C4-2B (cell line): ENCODE results near the gene CPB2.

Source experiments
- H3K27ac ChIP-seq: fragments of 450-650 bp; 2 replicates; pipeline ENCODE4 v1.5.1; 2017
- CTCF ChIP-seq: fragments of 450-650 bp; conservative IDR thresholded peaks from 2 replicates; pipeline ENCODE4 v1.5.1; 2017; ENCODE audit warnings: mild to moderate bottlenecking
- ZFX ChIP-seq: fragments of 450-650 bp; IDR thresholded peaks from 2 replicates; pipeline ENCODE4 v1.6.1; 2017

CPB2 gene

GRCh38 chr13:46103037-46103436 lies 1.8 kb downstream of the CPB2 start:
- no peak for TF ChIP-seq CTCF
- TF ChIP-seq ZFX = no peak

GRCh38 chr13:46102255-46102605 lies 2.6 kb downstream of the CPB2 start:
- TF ChIP-seq ZFX = no peak
- no peak for TF ChIP-seq CTCF
- H3K27ac ChIP-seq = no peak overlapping the region

More at GRCh38 chr13:46103037-46103436, 1.8 kb downstream of the CPB2 start:
- H3K27ac ChIP-seq = no peak overlapping the region

- no peak overlapping the region for H3K27ac ChIP-seq
- no peak for TF ChIP-seq CTCF
- no peak for TF ChIP-seq ZFX
Observed at GRCh38 chr13:46101484-46102254, 3.2 kb downstream of the CPB2 start.

GRCh38 chr13:46101002-46101401 lies 3.8 kb downstream of the CPB2 start:
- no peak for TF ChIP-seq ZFX
- no peak for TF ChIP-seq CTCF
- H3K27ac ChIP-seq = no peak overlapping the region

GRCh38 chr13:46100191-46100815 lies 4.5 kb downstream of the CPB2 start:
- no peak overlapping the region for H3K27ac ChIP-seq
- TF ChIP-seq CTCF = no peak

- H3K27ac ChIP-seq = no peak overlapping the region
- TF ChIP-seq CTCF = no peak
- TF ChIP-seq ZFX = no peak
Observed at GRCh38 chr13:46097663-46098062, 7.2 kb downstream of the CPB2 start.

GRCh38 chr13:46097015-46097414 lies 7.8 kb downstream of the CPB2 start:
- TF ChIP-seq CTCF (no peak), ZFX (no peak)
- H3K27ac ChIP-seq = no peak overlapping the region
